HepG2 (cell line): ENCODE measurements around the gene ADSL.

Source experiments
- CC2D1A ChIP-seq: sonication (generic); formaldehyde crosslinking; IDR thresholded peaks from 2 replicates; pipeline ENCODE4 v1.8.1; 2023; ENCODE audit warnings: mild to moderate bottlenecking, missing genetic modification reagents
- EP300 ChIP-seq, 3 experiments: sonication (generic) in 1 of 3; formaldehyde crosslinking in 1 of 3; IDR thresholded peaks; 2 replicates each; pipeline versions ENCODE4 v1.5.1 to v1.6.1; 2011 to 2020; ENCODE audit warnings: low read depth in 2 of 3, low read length in 2 of 3, borderline replicate concordance in 1 of 3, improper control_type of control experiment in 1 of 3, mild to moderate bottlenecking in 1 of 3, missing genetic modification reagents in 1 of 3, moderate library complexity in 1 of 3
- HNRNPLL ChIP-seq: fragments of 200-400 bp; formaldehyde crosslinking; IDR thresholded peaks from 2 replicates; pipeline ENCODE4 v1.6.1; 2017; ENCODE audit warnings: mild to moderate bottlenecking, low read depth, low read length; ENCODE audit not compliant: poor library complexity, severe bottlenecking
- KAT7 ChIP-seq: IDR thresholded peaks from 2 replicates; pipeline ENCODE4 v1.6.1; 2018; ENCODE audit warnings: borderline replicate concordance, missing compliant biosample characterization
- MTF2 ChIP-seq: sonication (generic); formaldehyde crosslinking; IDR thresholded peaks from 2 replicates; pipeline ENCODE4 v1.5.0; 2020; ENCODE audit warnings: missing genetic modification reagents, borderline replicate concordance
- NR2F1 ChIP-seq, 2 experiments: fragments of 450-650 bp in 1 of 2; formaldehyde crosslinking in 1 of 2; IDR thresholded peaks; 2 replicates each; pipeline versions ENCODE4 v1.5.0 to v1.6.1; 2016 to 2020; ENCODE audit warnings: mild to moderate bottlenecking in 1 of 2, missing compliant biosample characterization in 1 of 2, missing genetic modification reagents in 1 of 2, moderate library complexity in 1 of 2
- POLR2AphosphoS2 ChIP-seq: IDR thresholded peaks from 2 replicates; pipeline ENCODE4 v1.6.1; 2011; ENCODE audit warnings: low read depth, low read length, improper control_type of control experiment
- RNF219 ChIP-seq: sonication (generic); formaldehyde crosslinking; IDR thresholded peaks from 2 replicates; pipeline ENCODE4 v1.5.0; 2020; ENCODE audit warnings: mild to moderate bottlenecking, missing genetic modification reagents
- SMC3 ChIP-seq: IDR thresholded peaks from 2 replicates; pipeline ENCODE4 v1.6.1; 2011; ENCODE audit warnings: low read length, improper control_type of control experiment
- ZBTB46 ChIP-seq: sonication (generic); formaldehyde crosslinking; IDR thresholded peaks from 2 replicates; pipeline ENCODE4 v1.4.0; 2020; ENCODE audit warnings: mild to moderate bottlenecking, missing genetic modification reagents, borderline replicate concordance
- ZNF317 ChIP-seq: sonication (generic); formaldehyde crosslinking; IDR thresholded peaks from 2 replicates; pipeline ENCODE4 v1.5.0; 2020; ENCODE audit warnings: mild to moderate bottlenecking, missing genetic modification reagents
- ZNF383 ChIP-seq: sonication (generic); formaldehyde crosslinking; IDR thresholded peaks from 2 replicates; pipeline ENCODE4 v1.4.0; 2020; ENCODE audit warnings: missing genetic modification reagents, mild to moderate bottlenecking, borderline replicate concordance
- TF ChIP-seq, protein P1 (sequence below): IDR thresholded peaks from 2 replicates; pipeline ENCODE4 v1.6.1; 2016; ENCODE audit warnings: control low read depth
- TF ChIP-seq, protein P2 (sequence below): sonication (generic); formaldehyde crosslinking; IDR thresholded peaks from 2 replicates; pipeline ENCODE4 v1.5.0; 2020; ENCODE audit warnings: mild to moderate bottlenecking, missing genetic modification reagents, moderate library complexity

- no peak for TF ChIP-seq ZBTB46 (CRISPR knock-in tag)
- TF ChIP-seq, protein P1, sequence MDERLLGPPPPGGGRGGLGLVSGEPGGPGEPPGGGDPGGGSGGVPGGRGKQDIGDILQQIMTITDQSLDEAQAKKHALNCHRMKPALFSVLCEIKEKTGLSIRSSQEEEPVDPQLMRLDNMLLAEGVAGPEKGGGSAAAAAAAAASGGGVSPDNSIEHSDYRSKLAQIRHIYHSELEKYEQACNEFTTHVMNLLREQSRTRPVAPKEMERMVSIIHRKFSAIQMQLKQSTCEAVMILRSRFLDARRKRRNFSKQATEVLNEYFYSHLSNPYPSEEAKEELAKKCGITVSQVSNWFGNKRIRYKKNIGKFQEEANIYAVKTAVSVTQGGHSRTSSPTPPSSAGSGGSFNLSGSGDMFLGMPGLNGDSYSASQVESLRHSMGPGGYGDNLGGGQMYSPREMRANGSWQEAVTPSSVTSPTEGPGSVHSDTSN (CRISPR knock-in tag) = no peak
- TF ChIP-seq RNF219 (CRISPR knock-in tag) = no peak
- no peak for TF ChIP-seq CC2D1A
- TF ChIP-seq ZNF317 = no peak
- no peak for TF ChIP-seq KAT7 (CRISPR knock-in tag)
- no peak for TF ChIP-seq MTF2 (CRISPR knock-in tag)
- TF ChIP-seq, protein P2, sequence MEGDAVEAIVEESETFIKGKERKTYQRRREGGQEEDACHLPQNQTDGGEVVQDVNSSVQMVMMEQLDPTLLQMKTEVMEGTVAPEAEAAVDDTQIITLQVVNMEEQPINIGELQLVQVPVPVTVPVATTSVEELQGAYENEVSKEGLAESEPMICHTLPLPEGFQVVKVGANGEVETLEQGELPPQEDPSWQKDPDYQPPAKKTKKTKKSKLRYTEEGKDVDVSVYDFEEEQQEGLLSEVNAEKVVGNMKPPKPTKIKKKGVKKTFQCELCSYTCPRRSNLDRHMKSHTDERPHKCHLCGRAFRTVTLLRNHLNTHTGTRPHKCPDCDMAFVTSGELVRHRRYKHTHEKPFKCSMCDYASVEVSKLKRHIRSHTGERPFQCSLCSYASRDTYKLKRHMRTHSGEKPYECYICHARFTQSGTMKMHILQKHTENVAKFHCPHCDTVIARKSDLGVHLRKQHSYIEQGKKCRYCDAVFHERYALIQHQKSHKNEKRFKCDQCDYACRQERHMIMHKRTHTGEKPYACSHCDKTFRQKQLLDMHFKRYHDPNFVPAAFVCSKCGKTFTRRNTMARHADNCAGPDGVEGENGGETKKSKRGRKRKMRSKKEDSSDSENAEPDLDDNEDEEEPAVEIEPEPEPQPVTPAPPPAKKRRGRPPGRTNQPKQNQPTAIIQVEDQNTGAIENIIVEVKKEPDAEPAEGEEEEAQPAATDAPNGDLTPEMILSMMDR (CRISPR knock-in tag) = no peak
- no peak for TF ChIP-seq SMC3
- TF ChIP-seq ZNF383 (CRISPR knock-in tag) = no peak
- TF ChIP-seq EP300 (IDR thresholded peaks at IDR 0.05; ENCODE audit: low read depth in 2 of 2, low read length in 2 of 2) = no peak
- TF ChIP-seq EP300 (CRISPR knock-in tag; IDR thresholded peaks at IDR 0.05; ENCODE audit: borderline replicate concordance) = no peak
- TF ChIP-seq NR2F1 (CRISPR knock-in tag; IDR thresholded peaks at IDR 0.05) = no peak
- no peak for TF ChIP-seq POLR2AphosphoS2
- no peak for TF ChIP-seq HNRNPLL
These were observed 58.2 kb downstream of the ADSL start for GRCh38 chr22:40404251-40405177.
